Measurements from ENCODE around the gene ZNF649. TPM values are rescaled to one million over a fixed set of nuclear protein-coding genes. Genes with fewer than 3 reads are reported as not detected.

The ZNF649 gene
- polyA plus RNA-seq (19.8 and 23.8 TPM in 2 replicates), polyA minus RNA-seq (69.1 and 78.1 TPM in 2 replicates)

- H3K9me3 ChIP-seq (ENCODE audit: low read length): peaks cover 5% of the 10 kb centered on the region
- TF ChIP-seq EZH2 (IDR thresholded peaks at IDR 0.05; ENCODE audit: borderline replicate concordance, insufficient read depth, low read length, poor library complexity, severe bottlenecking): no peak
- TF ChIP-seq MXI1 (conservative IDR thresholded peaks at IDR 0.05; ENCODE audit: poor library complexity, severe bottlenecking): peak; percentile 86
- TF ChIP-seq TAF1 (IDR thresholded peaks at IDR 0.05; ENCODE audit: low read depth): peak; percentile 81
- TF ChIP-seq EP300 (conservative IDR thresholded peaks at IDR 0.05; ENCODE audit: poor library complexity, severe bottlenecking): peak; percentile 16
- no peak for TF ChIP-seq SMC3 (conservative IDR thresholded peaks at IDR 0.05; ENCODE audit: poor library complexity)
- peak; percentile 92 for TF ChIP-seq POLR2AphosphoS5 (IDR thresholded peaks at IDR 0.05)
- TF ChIP-seq REST (IDR thresholded peaks at IDR 0.05; ENCODE audit: borderline replicate concordance): peak; percentile 72
- TF ChIP-seq CTCF (IDR thresholded peaks at IDR 0.05; ENCODE audit: poor library complexity, severe bottlenecking): peak; percentile 39
- peak within 1 kb of the TSS; percentile 86 for H3K27ac ChIP-seq (ENCODE audit: low read length)
- H3K9ac ChIP-seq (ENCODE audit: low read length): peak within 1 kb of the TSS; percentile 88
- peak within 1 kb of the TSS; percentile 78 for H3K4me3 ChIP-seq (ENCODE audit: low read length)
- peak within 1 kb of the TSS; percentile 32 for H3K4me2 ChIP-seq (ENCODE audit: low read length)
- H3K9me2 ChIP-seq (ENCODE audit: insufficient read depth, low read length): no peaks in the 10 kb centered on the region
- peaks cover 13% of the 10 kb centered on the region for H3K36me3 ChIP-seq (ENCODE audit: insufficient read depth, low read length)
- peak within 1 kb of the TSS; percentile 80 for H2AFZ ChIP-seq (ENCODE audit: low read depth, low read length)
- no peaks in the 10 kb centered on the region for H4K20me1 ChIP-seq (ENCODE audit: insufficient read depth)
- H3K27me3 ChIP-seq (ENCODE audit: insufficient read depth, low read depth, low read length): no peaks in the 10 kb centered on the region
- H3F3A ChIP-seq (ENCODE audit: insufficient read depth, low read length, poor library complexity, severe bottlenecking): no peaks in the 10 kb centered on the region
- peaks cover 46% of the 10 kb centered on the region for H3K79me2 ChIP-seq (replicated peaks; ENCODE audit: insufficient read depth, low read length)
Observed at GRCh38 chr19:51904331-51905165, at the start of gene ZNF649. TSS of gene ZNF649 (minus strand) at chr19:51905017. CDS start at chr19:51900107, 4,910 bp downstream.

- H3K4me2 ChIP-seq (ENCODE audit: low read length): no peak overlapping the region
- no peak overlapping the region for H3K9ac ChIP-seq (ENCODE audit: low read length)
Observed at GRCh38 chr19:51948975-51949374, 44.2 kb upstream of the ZNF649 start.

More at GRCh38 chr19:51948975-51949374, 44.2 kb upstream of the ZNF649 start:
- no peak overlapping the region for H3K4me3 ChIP-seq (ENCODE audit: low read length)
- H3K9me2 ChIP-seq (ENCODE audit: insufficient read depth, low read length): no peaks in the 10 kb centered on the region
- no peak overlapping the region for H2AFZ ChIP-seq (ENCODE audit: low read depth, low read length)
- H4K20me1 ChIP-seq (ENCODE audit: insufficient read depth): no peaks in the 10 kb centered on the region
- H3F3A ChIP-seq (ENCODE audit: insufficient read depth, low read length, poor library complexity, severe bottlenecking): no peaks in the 10 kb centered on the region
- no peak overlapping the region for H3K27ac ChIP-seq (ENCODE audit: low read length)
- H3K9me3 ChIP-seq (ENCODE audit: low read length): peaks cover 15% of the 10 kb centered on the region
- H3K27me3 ChIP-seq (ENCODE audit: insufficient read depth, low read depth, low read length): no peaks in the 10 kb centered on the region
- peaks cover 23% of the 10 kb centered on the region for H3K36me3 ChIP-seq (ENCODE audit: insufficient read depth, low read length)
- TF ChIP-seq RAD21 (conservative IDR thresholded peaks at IDR 0.05) (no peak), MXI1 (conservative IDR thresholded peaks at IDR 0.05; ENCODE audit: poor library complexity, severe bottlenecking) (no peak), EZH2 (IDR thresholded peaks at IDR 0.05; ENCODE audit: borderline replicate concordance, insufficient read depth, low read length, poor library complexity, severe bottlenecking) (no peak), EP300 (conservative IDR thresholded peaks at IDR 0.05; ENCODE audit: poor library complexity, severe bottlenecking) (no peak), SMC3 (conservative IDR thresholded peaks at IDR 0.05; ENCODE audit: poor library complexity) (no peak), TAF1 (IDR thresholded peaks at IDR 0.05; ENCODE audit: low read depth) (no peak), CTCF (IDR thresholded peaks at IDR 0.05; ENCODE audit: poor library complexity, severe bottlenecking) (no peak), POLR2AphosphoS5 (IDR thresholded peaks at IDR 0.05) (no peak)
- no peaks in the 10 kb centered on the region for H3K79me2 ChIP-seq (replicated peaks; ENCODE audit: insufficient read depth, low read length)

Data from neural cell (in vitro differentiated cells).